Activated CD4-positive, alpha-beta T cell treated with anti-CD3 and anti-CD28 coated beads for 24 hours (primary cell): ENCODE results near the gene JAKMIP2.
"Not testable (repeated sequence)": the region's sequence is repeated elsewhere in the genome, so short reads cannot be mapped to it uniquely, and the experiment has no call there.

ENCODE experiments used
- DNase-seq, 2 donors: peaks; one replicate each; pipeline ENCODE4 v3.0.0-alpha.2; 2020; ENCODE audit warnings: low read depth in 2 of 2

The JAKMIP2 gene

DNA sequence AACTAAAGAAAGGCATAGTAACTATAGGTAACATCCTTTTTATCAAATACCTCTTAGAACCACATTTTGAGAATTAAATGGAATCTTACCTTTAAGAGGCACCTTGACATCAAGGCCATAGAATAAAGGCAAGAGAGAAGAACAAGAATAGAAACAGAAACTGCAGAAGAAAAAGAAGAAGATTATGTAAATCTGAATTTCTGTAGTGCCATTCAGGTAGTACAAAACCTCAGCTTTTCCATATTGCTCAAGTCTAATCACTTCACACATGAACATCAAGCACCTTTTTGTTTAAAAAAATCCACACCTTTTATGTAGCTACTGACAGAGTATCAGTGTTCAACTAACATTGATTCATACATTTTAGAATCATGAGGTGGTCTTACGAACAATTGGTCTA, 180.9 kb downstream of the JAKMIP2 start:
- no peak for DNase-seq

DNA sequence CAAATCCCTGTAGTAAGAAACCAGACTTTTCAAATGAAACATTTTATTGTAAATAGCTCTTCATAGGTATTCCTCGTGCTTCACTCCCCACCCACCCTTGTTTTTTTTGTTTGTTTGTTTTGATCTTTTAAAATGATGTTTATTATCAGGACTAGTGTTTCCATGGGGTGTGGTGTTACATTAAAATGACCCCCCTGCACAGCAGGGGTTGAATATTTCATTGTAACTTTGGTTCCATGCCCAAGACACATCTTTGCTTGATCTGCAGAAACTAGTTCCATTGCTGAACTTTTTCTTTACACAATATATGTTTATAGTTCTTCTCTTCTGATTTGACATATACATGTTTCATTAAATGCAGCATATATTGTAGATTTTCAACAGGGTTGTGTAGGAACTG, 191.4 kb downstream of the JAKMIP2 start:
- no peak for DNase-seq

DNA sequence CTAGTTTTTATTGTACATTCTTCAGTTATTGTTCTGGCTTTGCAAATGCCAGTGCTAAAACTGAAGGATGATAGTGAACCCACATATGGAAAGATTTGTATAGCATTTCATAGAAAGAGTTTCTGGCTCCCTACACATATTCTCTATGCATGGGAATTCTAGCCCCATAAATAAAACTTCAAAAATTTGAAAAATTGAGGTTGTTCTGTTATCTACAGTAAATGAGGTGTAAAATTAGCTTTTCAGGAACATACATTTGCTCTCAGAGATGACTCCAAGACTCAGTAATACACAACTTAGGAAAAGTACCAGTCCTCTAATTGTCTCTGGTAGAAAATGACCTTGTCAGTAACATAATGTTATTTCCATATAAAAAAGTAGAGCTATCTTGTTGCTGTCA, 192.4 kb downstream of the JAKMIP2 start:
- no peak for DNase-seq

DNA sequence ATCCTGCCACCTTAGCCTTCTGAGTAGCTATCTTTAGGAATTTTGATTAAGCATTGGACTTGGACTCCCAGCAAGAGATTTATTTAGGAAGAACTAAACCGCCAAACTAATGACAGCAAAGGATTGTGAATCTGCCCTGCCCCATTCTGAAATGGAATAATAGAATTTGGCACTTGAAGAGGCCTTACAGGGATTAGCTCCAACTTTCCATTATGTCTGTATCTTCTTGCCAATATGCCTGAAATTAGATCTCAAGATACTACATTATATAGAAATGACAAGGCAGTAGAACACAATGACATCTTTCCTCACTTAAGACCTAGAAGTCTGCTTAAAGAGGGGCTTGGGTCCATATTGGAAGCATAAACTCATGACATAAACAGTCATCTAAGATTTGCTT, 195.7 kb downstream of the JAKMIP2 start:
- DNase-seq, result no peak

DNA sequence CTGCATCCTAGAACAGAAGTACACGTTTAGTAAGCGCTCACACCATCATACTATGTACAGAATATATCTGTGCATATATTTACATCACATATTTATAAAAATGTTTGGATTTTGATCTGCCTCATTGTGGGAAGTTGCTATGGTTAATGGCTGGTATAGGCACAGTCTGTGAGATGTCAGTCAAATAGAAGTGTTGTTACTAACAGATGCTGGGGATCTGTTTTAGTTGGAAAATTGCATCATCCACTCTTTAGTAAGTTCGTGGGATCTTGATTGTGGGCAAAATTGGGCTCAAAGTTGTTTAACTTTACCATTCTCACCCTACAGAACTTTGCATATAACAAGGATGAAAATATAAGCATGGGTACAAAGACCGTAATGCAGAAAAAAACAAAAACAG, 196.3 kb downstream of the JAKMIP2 start:
- no peak for DNase-seq

DNA sequence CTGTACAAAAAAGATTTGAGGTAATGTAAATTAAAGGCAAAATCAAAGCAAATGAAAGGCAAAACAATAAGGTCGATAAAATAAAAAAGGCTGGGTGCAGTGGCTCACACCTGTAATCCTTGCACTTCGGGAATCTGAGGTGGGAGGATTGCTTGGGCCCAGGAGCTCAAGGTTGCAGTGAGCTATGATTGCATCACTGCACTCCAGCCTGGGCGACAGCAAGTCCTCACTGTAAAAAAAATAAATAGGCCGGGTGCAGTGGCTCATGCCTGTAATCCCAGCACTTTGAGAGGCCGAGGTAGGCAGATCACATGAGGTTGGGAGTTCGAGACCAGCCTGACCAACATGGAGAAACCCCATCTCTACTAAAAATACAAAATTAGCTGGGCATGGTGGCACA, 200.3 kb downstream of the JAKMIP2 start:
- DNase-seq, result not testable (repeated sequence)

DNA sequence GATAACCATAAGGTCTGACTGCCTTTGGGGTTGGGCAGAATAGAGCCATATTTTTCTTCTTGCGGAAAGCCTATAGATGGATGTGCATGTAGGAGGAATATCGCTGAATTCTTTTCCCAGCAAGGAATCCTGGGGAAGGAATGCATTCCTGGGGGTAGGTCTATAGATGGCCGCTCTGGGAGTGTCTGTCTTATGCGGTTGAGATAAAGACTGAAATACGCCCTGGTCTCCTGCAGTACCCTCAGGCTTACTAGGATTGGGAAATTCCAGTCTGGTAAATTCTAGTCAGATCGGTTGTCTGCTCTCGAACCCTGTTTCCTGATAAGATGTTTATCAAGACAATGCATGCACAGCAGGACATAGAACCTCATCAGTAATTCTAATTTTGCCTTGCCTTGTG, 202.1 kb downstream of the JAKMIP2 start:
- DNase-seq, result not testable (repeated sequence)

DNA sequence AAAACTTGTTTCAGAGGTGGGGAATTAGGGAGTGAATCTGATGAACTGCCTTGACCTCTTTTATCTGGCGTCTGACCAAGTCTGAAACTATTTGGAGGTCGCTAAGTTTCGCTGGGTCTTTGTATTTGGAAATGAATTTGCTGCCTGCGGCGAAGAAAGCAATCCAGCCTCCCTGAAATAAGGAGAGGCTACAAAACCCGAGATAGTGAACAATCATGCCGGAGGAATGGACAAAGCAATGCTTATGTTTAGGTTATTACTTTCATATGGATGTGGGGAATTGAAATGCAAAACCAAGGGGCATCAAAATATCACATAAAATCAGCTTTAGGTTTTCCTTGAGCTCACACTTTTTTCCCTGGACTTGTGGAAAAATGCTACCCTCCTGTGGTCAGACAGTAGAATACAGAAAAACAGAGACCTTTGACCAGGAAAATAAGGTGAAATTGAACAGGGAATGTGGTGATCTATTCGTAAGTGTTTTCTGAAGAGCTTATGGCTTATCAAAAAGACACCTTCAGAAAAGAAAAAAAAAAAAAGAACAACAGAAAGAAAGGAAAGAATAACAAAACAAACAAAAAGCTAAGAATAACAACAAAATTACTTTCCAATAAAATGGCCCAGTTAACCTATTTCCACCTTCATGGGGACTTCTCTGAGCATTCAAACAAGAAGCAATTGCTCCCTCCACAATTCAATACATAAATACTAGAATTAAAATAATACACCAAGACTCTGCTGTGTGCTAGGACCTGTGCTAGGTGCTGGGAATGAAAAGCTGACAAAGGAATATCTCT, 204.1 kb downstream of the JAKMIP2 start:
- no peak for DNase-seq

DNA sequence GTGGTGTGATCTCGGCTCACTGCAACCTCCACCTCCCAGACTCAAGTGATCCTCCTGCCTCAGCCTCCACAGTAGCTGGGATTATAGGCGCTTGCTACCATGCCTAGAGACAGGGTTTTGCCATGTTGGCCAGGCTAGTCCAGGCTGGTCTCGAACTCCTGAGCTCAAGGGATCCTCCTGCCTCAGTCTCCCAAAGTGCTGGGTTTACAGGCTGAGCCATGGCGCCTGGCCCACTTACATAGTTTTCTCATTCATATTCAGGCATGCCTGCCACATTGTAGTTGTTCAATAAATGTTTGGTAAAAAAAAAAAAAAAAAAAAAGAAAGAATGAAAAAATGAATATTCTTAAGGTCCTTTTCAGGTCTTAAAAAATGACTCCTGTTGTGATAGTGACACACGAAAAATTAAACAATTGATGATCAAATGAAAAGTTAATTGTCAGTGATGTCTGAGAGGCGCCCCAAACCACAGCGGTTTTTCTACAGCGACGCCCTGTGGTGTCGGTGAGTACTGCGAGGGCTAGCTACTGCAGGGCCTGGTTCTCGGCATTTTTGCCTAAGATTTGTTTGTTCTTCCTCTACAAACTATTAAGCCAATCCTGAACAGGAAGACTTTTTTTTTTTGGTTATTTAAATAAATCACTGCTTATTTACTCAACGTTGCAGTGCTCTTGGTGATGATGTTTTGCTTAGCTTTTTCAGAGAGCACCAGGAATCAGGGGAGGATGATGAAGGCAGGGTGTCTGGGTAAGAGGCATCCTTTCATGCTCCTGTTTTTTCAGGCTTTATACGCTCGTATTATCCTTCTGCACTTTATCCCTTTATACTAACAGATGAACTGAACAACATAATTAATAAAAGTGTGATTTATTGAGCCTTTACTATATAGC, 205.6 kb downstream of the JAKMIP2 start:
- peak in 1 of 2 donors; percentile 22 for DNase-seq

DNA sequence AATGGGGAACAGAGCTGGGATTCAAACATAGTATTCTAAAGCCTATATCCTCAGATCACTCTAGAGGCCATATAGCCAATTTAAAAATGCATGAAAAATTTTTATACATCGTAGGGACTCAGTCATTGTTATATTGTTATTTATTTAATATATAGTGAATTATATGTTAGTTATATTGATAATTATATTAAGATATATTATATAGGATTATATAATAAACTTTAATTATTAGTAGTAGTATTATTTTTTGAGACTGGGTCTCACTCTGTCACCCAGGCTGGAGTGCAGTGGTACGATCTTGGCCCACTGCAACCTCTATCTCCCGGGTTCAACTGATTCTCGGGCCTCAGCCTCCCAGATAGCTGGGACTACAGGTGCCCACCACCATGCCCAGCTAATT, 206.9 kb downstream of the JAKMIP2 start:
- no peak for DNase-seq

DNA sequence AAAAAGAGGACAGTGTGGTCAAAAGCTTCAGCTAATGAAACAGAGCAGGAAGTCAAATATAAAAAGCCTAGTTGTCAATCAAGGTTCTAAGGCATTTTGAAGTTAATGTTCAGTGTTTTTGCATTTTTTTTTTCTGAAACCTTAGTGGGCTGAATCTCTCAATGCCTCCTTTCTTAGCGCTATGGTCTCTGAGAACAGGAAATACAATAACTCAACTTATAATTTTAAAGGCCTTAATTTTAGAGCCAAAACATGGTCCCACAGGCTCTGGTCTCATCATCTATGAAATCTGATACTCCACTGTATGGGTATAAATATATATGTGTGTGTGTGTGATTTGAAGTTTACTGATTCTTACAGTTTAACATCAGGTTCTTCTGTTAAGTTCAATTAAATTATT, 209.3 kb downstream of the JAKMIP2 start:
- DNase-seq, result no peak

DNA sequence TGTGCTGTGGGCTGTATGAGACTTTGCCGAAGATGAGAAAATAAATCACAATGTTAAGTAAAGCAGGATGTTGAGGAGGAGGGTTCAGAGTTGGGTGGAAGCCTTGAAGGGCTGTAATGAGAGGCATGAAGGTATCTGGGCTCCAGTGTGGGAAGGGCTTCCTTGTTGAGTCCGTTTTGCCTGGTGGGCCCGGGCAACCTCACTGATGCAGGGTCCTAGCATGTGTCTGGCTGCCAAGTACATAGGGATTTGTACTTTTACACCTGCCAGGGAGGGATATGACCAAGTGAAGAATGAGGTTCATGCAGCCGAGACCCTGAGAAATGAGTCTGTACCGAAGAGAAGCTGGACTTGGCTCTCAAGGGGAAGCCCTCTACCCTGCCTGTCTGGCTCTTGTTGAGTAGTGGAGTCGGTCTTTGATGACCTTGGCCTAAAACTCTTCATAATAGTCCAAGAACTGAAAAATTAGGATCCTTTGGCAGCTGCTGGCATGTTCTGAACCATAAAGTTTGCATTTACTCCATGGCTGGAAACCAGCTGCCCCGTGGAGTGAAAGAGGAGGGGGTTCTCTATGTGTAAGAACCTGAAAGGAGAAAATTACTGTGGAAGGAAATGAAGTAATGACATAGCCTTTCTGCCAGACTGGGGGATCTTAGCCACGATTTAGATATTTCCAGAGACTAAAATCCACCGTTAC, 213.7 kb downstream of the JAKMIP2 start:
- no peak for DNase-seq

DNA sequence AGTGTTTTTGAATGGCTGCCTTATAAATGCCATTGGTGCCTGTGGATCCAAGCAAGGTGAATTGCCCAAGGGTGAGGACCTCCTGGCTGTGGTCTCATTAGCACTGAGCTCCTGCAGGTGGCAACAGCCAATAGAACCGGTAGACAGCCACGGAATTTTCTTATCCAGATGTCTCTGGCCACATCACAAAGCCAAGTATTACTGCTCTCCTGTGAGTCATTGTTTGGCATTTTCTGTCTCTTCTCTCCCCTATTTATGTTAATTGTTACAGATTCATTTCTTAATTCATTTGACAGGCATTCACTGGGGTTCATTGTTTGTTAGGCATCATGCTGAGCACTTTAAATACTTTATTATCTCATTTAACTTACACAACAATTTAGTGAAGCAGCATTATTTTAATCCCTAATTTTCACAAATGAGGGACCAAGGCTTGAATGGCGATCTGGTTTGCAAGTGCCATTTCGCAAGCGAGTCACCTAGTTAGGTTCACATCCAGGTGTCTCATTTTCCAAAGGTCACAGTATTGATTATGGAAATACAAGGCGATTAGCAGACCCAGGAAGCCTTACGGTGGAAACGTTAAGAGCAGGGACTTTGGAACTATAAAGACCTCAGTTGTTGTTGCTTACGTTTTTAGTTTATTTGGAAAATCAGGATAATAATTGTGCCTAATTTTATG, 214.5 kb downstream of the JAKMIP2 start:
- no peak for DNase-seq

DNA sequence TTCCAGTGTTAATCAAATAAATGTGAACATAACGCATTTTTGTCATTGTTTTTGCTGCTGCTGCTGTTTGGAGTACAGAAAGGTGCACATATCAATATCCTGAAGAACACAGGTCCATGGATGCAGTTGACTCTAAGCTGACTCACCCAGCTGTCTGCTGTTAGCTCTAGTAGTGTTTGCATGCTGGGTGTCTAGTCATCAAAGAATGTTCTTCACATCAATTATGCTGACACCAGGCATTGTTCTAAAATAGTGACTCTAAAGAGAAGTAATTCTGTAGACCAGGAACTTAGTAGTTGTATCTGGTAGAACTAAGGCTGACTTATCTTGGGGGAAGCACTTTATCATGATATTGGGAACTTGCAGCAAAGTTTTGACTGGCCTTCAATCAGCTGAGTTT, 217.0 kb downstream of the JAKMIP2 start:
- no peak for DNase-seq

DNA sequence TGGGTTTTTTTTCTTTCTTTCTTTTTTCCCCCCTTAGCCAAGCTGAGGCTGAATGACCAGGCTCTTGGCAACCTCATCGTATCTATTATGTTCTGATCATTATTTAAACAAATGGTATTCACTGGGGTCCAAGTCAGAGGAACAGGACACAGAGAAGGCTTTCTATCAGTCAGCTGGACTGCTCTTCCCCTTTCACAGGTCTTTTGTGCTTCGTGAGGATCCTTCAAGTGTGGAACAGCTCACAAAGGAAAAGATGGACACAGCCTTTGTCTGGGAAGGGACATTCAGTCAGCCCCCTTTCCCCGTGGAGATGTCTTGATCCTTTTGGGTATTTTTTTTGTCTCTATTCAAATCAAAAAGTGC, 218.4 kb downstream of the JAKMIP2 start:
- DNase-seq, result no peak

DNA sequence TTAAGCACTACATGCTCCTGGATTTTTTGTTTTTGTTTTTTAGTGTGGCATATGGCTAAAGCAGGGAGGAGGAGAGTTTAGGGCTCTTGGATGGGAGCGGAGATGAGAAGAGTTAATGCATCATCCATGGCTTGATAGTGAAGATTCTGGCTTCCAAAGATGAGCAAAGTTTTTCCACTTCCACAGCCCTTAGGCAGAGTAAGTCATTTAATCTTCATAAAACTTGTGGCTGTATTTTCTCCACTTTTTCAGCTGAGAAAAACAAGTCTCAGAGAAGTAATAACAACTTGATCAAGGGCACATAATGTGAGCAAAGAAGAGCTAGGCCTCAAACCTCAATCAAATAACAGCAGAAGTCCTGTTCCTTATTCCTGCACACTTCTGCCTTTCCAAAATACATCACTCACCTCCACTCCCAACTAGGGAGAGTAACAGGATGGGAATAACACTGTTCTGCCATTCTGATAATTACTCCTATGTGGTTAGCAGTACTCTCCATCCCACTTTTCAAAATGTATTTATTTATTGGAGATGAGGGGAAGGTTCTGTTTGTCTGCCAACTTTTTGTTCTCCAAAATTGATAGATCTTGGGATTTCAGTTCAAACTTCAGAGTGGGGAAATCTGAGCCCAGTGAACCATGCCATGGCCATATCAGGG, 218.9 kb downstream of the JAKMIP2 start:
- DNase-seq, result no peak

DNA sequence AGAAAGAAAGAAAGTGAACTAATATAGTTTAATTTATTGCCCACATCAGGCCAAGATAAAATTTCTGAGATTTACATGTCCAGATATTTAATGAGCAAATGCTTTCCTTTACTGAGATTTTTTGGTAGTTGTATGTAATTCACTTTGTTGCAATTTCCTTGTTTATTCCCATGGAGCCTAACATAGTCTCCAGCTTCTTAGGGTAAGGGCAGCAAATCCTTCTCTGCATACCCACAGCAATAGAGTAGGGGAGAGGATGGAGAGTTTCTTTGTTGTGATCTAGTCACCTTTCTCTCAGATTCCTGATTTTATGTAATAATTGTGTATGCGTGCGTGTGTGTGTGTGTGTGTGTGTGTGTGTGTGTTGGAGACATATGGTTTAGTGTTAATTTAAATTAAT, 221.1 kb downstream of the JAKMIP2 start:
- DNase-seq, result no peak

DNA sequence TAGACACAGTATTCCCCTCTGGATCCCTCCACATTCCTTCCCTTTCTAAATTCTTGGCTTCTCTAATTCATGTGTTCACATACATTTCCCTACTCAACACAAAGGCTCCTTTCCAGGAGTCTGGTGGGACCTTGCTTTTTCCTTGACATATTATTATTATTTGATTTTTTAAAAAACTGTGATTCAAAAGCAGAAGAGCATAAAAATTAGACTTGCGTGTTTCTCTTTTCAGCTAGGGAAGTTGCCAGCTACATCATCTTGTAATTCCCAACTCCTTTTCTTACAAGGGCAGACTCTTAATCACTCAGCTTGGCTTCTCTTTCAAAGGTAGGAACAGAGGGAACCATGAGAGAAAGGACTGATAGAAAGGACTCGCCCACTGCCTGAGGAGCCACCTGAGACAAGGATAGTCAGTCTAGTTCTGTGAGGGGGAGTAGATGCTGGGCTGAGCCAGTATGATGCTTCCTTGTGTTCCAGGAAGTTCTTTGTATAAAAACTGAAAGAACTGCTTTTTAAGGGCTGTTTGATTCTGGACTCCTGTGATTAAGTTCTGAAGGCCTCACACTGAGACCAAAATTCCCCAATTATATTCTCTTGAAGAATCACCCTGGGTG, 221.7 kb downstream of the JAKMIP2 start:
- DNase-seq, result no peak

DNA sequence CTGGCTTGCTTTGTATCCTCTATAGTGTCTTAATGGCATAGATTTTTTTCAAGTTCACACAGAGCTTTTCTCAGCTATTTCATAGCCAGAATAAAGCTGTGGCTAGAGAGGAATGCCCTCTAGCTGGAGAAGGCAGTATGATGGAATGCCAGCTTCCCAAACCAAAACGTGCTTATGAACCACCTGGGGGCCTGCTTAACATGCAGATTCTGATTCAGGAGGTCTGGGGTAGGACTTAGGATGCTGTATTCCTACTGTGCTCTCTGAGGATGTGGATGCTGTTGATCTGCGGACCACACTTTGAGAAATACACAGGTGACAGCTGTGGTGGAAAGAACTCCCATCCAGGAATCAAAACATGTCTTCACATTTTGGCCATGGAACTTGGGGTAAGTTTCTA, 222.8 kb downstream of the JAKMIP2 start:
- DNase-seq, result no peak

DNA sequence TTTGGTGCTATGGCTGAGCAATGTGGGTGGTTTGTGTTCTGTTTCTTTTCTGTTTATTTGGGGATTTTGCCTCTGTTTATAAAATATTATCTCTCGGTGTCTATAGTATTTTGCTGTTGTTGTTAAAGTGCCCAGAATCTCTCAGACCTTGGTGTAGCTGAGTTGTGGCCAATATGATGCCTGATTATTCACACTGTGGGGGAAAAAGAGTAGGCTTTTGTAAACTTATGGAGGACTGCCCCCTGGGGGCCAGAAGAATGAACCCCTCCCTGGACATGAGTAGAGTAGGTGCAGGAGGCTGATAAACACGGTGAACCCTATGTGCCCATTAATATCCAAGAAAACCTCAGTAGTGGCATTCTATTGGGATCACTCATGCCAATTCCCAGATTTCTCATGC, 223.7 kb downstream of the JAKMIP2 start:
- no peak for DNase-seq
